Measurements from ENCODE around the gene RIN3. TPM values are rescaled to one million over a fixed set of nuclear protein-coding genes. Genes with fewer than 3 reads are reported as not detected.

RIN3 gene
- total RNA-seq, 4 donors from 2014 or later: 4.7 to 7.9 (median 6.6) TPM

DNA sequence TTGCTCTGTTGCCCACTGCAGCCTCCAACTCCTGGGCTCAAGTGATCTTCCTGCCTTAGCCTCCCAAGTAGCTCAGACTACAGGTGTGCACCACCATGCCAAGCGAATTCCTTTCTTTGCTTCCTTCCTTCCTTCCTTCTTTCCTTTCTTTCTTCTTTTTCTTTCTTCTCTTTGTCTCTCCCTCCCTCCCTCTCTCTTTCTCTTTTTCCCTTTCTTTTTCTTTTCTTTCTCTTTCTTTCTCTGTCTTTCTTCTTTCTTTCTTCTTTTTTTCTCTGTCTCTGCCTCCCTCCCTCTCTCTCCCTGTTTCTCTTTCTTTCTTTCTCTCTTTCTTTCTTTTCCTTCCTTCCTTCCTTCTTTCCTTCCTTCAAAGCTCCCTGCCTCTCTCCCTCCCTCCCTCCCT is 182.0 kb downstream of the RIN3 start:
- H3K4me1 ChIP-seq: peaks cover 25 to 48% of the 10 kb centered on the region in 2 donors
- H3K4me3 ChIP-seq (replicated peaks in 1 of 3): no peak overlapping the region
- H3K9me3 ChIP-seq: no peaks in the 10 kb centered on the region
- H3K36me3 ChIP-seq: no peaks in the 10 kb centered on the region
- DNase-seq: no peak
- TF ChIP-seq, protein P1, sequence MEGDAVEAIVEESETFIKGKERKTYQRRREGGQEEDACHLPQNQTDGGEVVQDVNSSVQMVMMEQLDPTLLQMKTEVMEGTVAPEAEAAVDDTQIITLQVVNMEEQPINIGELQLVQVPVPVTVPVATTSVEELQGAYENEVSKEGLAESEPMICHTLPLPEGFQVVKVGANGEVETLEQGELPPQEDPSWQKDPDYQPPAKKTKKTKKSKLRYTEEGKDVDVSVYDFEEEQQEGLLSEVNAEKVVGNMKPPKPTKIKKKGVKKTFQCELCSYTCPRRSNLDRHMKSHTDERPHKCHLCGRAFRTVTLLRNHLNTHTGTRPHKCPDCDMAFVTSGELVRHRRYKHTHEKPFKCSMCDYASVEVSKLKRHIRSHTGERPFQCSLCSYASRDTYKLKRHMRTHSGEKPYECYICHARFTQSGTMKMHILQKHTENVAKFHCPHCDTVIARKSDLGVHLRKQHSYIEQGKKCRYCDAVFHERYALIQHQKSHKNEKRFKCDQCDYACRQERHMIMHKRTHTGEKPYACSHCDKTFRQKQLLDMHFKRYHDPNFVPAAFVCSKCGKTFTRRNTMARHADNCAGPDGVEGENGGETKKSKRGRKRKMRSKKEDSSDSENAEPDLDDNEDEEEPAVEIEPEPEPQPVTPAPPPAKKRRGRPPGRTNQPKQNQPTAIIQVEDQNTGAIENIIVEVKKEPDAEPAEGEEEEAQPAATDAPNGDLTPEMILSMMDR (IDR thresholded peaks at IDR 0.05): no peak
- no peak for TF ChIP-seq POLR2A (IDR thresholded peaks at IDR 0.05)
- no peaks in the 10 kb centered on the region for H3K27me3 ChIP-seq
- no peak overlapping the region for H3K27ac ChIP-seq
- intact Hi-C loops (cut with DNase I): no loop called here
- 94 to 98% methylated on average over 1 of the region's 1 CpG for WGBS, 2 donors

DNA sequence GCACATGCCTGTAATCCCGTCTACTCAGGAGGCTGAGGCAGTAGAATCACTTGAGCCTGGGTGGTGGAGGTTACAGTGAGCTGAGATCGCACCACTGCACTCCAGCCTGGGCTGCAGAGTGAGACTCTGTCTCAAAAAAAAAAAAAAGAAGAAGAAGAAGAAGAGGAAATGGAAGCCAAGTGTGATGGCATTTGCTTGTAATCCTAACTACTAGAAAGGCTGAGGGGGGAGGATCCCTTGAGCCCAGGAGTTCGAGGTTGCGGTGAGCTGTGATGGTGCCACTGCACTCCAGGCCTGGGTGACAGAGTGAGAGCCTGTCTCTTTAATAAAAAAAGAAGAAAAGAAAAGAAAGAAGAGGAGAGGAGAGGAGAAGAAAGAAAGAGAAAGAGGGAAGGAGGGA is 182.8 kb downstream of the RIN3 start:
- intact Hi-C loops (cut with DNase I): no loop called here
- Histone ChIP-seq H3K4me3 (replicated peaks in 1 of 3) (no peak overlapping the region), H3K36me3 (no peaks in the 10 kb centered on the region), H3K27me3 (no peaks in the 10 kb centered on the region), H3K27ac (no peak overlapping the region), H3K9me3 (no peaks in the 10 kb centered on the region), H3K4me1 (peaks cover 25 to 48% of the 10 kb centered on the region in 2 donors)
- TF ChIP-seq POLR2A (IDR thresholded peaks at IDR 0.05): no peak
- TF ChIP-seq, protein P1 (IDR thresholded peaks at IDR 0.05): no peak
- 64 to 77% methylated on average over 4 of the region's 4 CpGs for WGBS, 2 donors
- DNase-seq: no peak

DNA sequence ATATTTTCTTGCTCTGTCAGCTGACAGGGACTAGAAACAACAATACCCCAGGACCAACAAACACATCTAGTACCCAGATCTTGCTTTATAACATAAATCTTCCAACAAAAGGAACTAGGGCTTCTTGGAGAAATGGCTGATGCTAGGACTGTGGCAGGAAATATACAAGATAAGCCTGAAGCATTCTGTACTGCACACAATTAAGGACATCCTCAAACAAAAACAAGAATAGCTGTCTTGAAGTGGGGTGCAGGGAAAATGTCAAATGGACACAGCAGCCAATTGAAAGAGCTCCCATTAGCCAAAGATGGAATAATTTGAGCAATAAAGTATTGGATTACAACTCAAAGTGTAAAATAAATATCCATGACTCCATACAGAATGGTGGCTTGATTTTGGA is 184.8 kb downstream of the RIN3 start:
- no peak for TF ChIP-seq POLR2A (IDR thresholded peaks at IDR 0.05)
- TF ChIP-seq, protein P1 (IDR thresholded peaks at IDR 0.05): no peak
- DNase-seq: no peak
- H3K36me3 ChIP-seq: peaks cover 2 to 3% of the 10 kb centered on the region in 2 donors
- H3K9me3 ChIP-seq: no peaks in the 10 kb centered on the region
- no peaks in the 10 kb centered on the region for H3K27me3 ChIP-seq
- H3K27ac ChIP-seq: peak overlapping the region; percentile 7 to 76 (median 37)
- no peak overlapping the region for H3K4me3 ChIP-seq (replicated peaks in 1 of 3)
- intact Hi-C loops (cut with DNase I): no loop called here
- H3K4me1 ChIP-seq: peaks cover 12 to 41% of the 10 kb centered on the region in 2 donors

DNA sequence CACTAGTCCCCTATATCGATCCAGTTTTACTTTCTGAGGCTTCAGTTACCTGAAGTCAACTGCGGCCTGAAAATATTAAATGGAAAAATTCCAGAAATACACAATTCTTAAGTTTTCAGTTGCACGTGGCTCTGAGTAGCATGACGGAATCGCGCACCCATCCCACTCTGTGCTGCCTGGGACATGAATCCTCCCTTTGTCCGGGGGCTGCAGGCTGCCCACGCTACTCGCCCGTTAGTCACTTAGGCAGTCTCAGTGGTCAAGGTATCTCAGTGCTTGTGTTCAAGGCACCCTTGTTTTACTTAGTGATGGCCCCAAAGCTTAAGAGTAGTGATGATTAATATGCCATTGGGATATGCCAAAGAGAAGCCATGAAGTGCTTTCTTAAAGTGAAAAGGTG is 188.2 kb downstream of the RIN3 start:
- intact Hi-C loops (cut with DNase I): no loop called here

DNA sequence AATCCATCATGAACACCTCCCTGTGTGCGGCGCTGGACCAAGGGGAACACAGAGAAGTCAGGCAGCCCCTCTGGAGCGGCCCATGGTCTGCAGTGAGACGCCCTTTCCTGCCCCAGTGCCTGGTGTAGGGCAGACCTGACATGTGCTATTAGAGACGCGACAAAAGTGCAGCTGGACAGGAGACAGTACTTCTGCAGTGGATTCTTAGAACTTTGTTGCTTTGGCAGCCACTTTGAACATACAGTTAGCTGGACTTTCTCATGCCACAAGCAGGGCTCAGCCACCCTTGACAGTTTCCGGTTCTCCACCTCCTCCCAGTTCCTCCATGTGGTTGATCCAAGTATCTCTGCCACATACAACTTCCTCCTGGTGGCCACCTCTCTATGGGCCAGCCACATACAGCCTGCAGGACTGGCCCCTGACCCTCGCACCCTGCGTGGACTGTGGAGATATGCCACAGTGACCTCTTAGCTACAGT is 188.9 kb downstream of the RIN3 start:
- 69 to 70% methylated on average over 8 to 9 of the region's 9 CpGs for WGBS, 2 donors
- DNase-seq: peak; percentile 25 to 53
- intact Hi-C loops (cut with DNase I): no loop called here
- Histone ChIP-seq H3K4me3 (replicated peaks in 1 of 3) (no peak overlapping the region), H3K4me1 (peaks cover 2 to 18% of the 10 kb centered on the region in 2 donors), H3K9me3 (no peaks in the 10 kb centered on the region), H3K27me3 (no peaks in the 10 kb centered on the region), H3K36me3 (peaks cover 14 to 29% of the 10 kb centered on the region in 2 donors), H3K27ac (peak overlapping the region in 1 of 3 donors; percentile 14)
- TF ChIP-seq POLR2A (IDR thresholded peaks at IDR 0.05): no peak
- TF ChIP-seq, protein P1 (IDR thresholded peaks at IDR 0.05): peak in 1 of 6 experiments; percentile 14

More for the DNA sequence above, 188.2 kb downstream of the RIN3 start:
- no peak for TF ChIP-seq POLR2A (IDR thresholded peaks at IDR 0.05)
- TF ChIP-seq, protein P1 (IDR thresholded peaks at IDR 0.05): no peak
- WGBS, 2 donors: 92 to 95% methylated on average over 10 of the region's 10 CpGs
- H3K9me3 ChIP-seq: no peaks in the 10 kb centered on the region
- H3K36me3 ChIP-seq: peaks cover 14 to 28% of the 10 kb centered on the region in 2 donors
- H3K4me1 ChIP-seq: peaks cover 6 to 21% of the 10 kb centered on the region in 2 donors
- DNase-seq: no peak
- no peak overlapping the region for H3K4me3 ChIP-seq (replicated peaks in 1 of 3)
- no peak overlapping the region for H3K27ac ChIP-seq
- no peaks in the 10 kb centered on the region for H3K27me3 ChIP-seq
